Adrenal gland (tissue), 12 donors: Measurements from ENCODE around the gene WDR38. TPM values are rescaled to one million over a fixed set of nuclear protein-coding genes. Genes with fewer than 3 reads are reported as not detected.
A peak's percentile ranks its signal among the peaks of the same experiment; 100 is the strongest.

ENCODE experiments used
- DNase-seq, 7 donors: peaks; one replicate each; pipeline ENCODE4 v3.0.0-alpha.2; 2019 to 2020
- H3K27ac ChIP-seq, 5 donors: fragments of 200-600 bp; sonication (generic) in 4 of 5; 1 replicate in 3 of 5; 2 replicates in 2 of 5; pipeline versions ENCODE4 v1.5.1 to v1.8.0; 2016 to 2020; ENCODE audit warnings: mild to moderate bottlenecking in 1 of 5
- H3K27me3 ChIP-seq: fragments of 200-600 bp; 2 replicates; pipeline ENCODE4 v1.8.0; 2021
- H3K36me3 ChIP-seq, 2 donors: fragments of 200-600 bp; replicated peaks in 1 of 2; 1 replicate in 1 of 2; 2 replicates in 1 of 2; pipeline versions ENCODE4 v1.5.1 to v1.8.0; 2018 to 2022
- H3K4me1 ChIP-seq, 2 donors: fragments of 200-600 bp; replicated peaks in 1 of 2; 1 replicate in 1 of 2; 2 replicates in 1 of 2; pipeline versions ENCODE4 v1.5.1 to v1.8.0; 2018 to 2021
- H3K4me3 ChIP-seq, 4 donors: fragments of 200-600 bp; sonication (generic) in 3 of 4; one replicate each; pipeline ENCODE4 v1.5.1; 2016 to 2018
- H3K9me3 ChIP-seq, 3 donors: fragments of 200-600 bp; sonication (generic) in 1 of 3; replicated peaks in 1 of 3; 1 replicate in 2 of 3; 2 replicates in 1 of 3; pipeline versions ENCODE4 v1.5.1 to v1.8.0; 2016 to 2021
- CTCF ChIP-seq, 6 experiments: fragments of 450-650 bp in 4 of 6; fragments of 200-600 bp in 2 of 6; sonication (generic) in 1 of 6; IDR thresholded peaks; 1 replicate in 5 of 6; 2 replicates in 1 of 6; pipeline versions ENCODE4 v1.5.1 to v1.8.0; 2016 to 2021; ENCODE audit warnings: antibody characterized with exemption in 6 of 6, mild to moderate bottlenecking in 2 of 6, moderate library complexity in 1 of 6
- POLR2A ChIP-seq, 2 donors: fragments of 450-650 bp; IDR thresholded peaks; one replicate each; pipeline ENCODE4 v1.6.1; 2017; ENCODE audit warnings: antibody characterized with exemption in 2 of 2, mild to moderate bottlenecking in 2 of 2, moderate library complexity in 1 of 2
- WGBS, 4 donors: extraction: QIAGEN DNeasy Blood & Tissue Kit in 2 of 4; methylation state at CpG; one replicate each; pipeline versions ENCODE4 v1.1.5 to v1.1.7; 2013 to 2017; 5-methylcytosine and 5-hydroxymethylcytosine counted together
- intact Hi-C, 2 donors: fragments of 100-400 bp; cut with DNase I; formaldehyde crosslinking; loops; one replicate each; pipeline versions ENCODE4 v1.14.1 to v1.15.0; 2022 to 2023
- polyA plus RNA-seq, 3 donors: library from polyadenylated mRNA; stranded (reverse); fragments of 200-250 nt in 2 of 3; fragments of 350-450 nt in 1 of 3; fragmentation: Illumina TruSeq in 1 of 3; extraction: RNeasy Lipid Tissue Mini Kit (QIAGEN cat#74804) in 1 of 3; gene quantifications; one replicate each; pipeline ENCODE4 v1.2.3, GENCODE V29; 2013 to 2014
- total RNA-seq, 9 donors: library from RNA; depleted of rRNA in 4 of 9; stranded (reverse); fragments of >200 nt in 4 of 9; fragments of 120-200 nt in 1 of 9; fragmentation: NEBNext Ultra II Directional in 1 of 9; extraction: Animal tissue kit (Norgen Biotek cat#: 25700) in 1 of 9; gene quantifications; one replicate each; pipeline versions ENCODE4 v1.1.0 to v1.2.4, GENCODE V29; 2013 to 2023
- donor health status: healthy with polysubstance abuse.
- donor health status: Bipolar disorder and iron deficiency.
- donor health status: DM: yes; HTN: yes; CAD: no.
- donor health status: DM: no; HTN: no; CAD: no.
- donor health status: DM: no; HTN: no; CAD: no.
- donor health status: DM: yes; HTN: yes; CAD: no.

WDR38 gene
- total and polyA plus RNA-seq, 12 donors, result 0.16 TPM; not detected in 11

- intact Hi-C loops, result loop anchor here in 1 of 2 donors (10.0 kb wide), 1 partner anchor 281 kb away; the partner anchor contains the start of gene SCAI
- no peak for DNase-seq
- H3K27me3 ChIP-seq, result no peaks in the 10 kb centered on the region
- H3K4me1 ChIP-seq, result peaks cover 22 to 44% of the 10 kb centered on the region in 2 donors
- WGBS, 4 donors, result 47 to 67% (median 64%) methylated on average over 7 of the region's 7 CpGs
- peaks cover 0 to 22% of the 10 kb centered on the region in 2 donors for H3K36me3 ChIP-seq
- peak overlapping the region in 2 of 5 donors; percentile 27 to 55 for H3K27ac ChIP-seq
- H3K4me3 ChIP-seq, result no peak overlapping the region
- H3K9me3 ChIP-seq, result no peaks in the 10 kb centered on the region
- TF ChIP-seq POLR2A (IDR thresholded peaks at IDR 0.05) (no peak), CTCF (IDR thresholded peaks at IDR 0.05) (no peak)
Measured at GRCh38 chr9:124863371-124863871, 10.2 kb downstream of the WDR38 start.

- Histone ChIP-seq H3K27ac (peak overlapping the region; percentile 96 to 99 (median 97)), H3K9me3 (no peaks in the 10 kb centered on the region), H3K4me1 (peaks cover 40 to 48% of the 10 kb centered on the region in 2 donors), H3K27me3 (no peaks in the 10 kb centered on the region), H3K4me3 (peak overlapping the region; percentile 90 to 100 (median 97)), H3K36me3 (peaks cover 0 to 5% of the 10 kb centered on the region in 2 donors)
- WGBS, 4 donors, result 0 to 2% (median 0%) methylated on average over 10 to 101 of the region's 101 CpGs
- peak; percentile 84 to 90 (median 89) for DNase-seq
- TF ChIP-seq CTCF (IDR thresholded peaks at IDR 0.05) (no peak), POLR2A (IDR thresholded peaks at IDR 0.05) (peak; percentile 81 to 91)
- intact Hi-C loops, result loop anchor here in 1 of 2 donors (10.0 kb wide), 1 partner anchor 276 kb away; the partner anchor contains the start of gene SCAI
Measured at GRCh38 chr9:124868511-124869465, 15.5 kb downstream of the WDR38 start.

GRCh38 chr9:124869466-124869985 lies 16.3 kb downstream of the WDR38 start:
- Histone ChIP-seq H3K27me3 (no peaks in the 10 kb centered on the region), H3K4me1 (peaks cover 40 to 48% of the 10 kb centered on the region in 2 donors), H3K4me3 (peak overlapping the region; percentile 32 to 100 (median 92)), H3K36me3 (peaks cover 0 to 9% of the 10 kb centered on the region in 2 donors), H3K27ac (peak overlapping the region; percentile 96 to 99 (median 97)), H3K9me3 (no peaks in the 10 kb centered on the region)
- intact Hi-C loops, result loop anchor here in 1 of 2 donors (10.0 kb wide), 1 partner anchor 275 kb away; the partner anchor contains the start of gene SCAI
- TF ChIP-seq POLR2A (IDR thresholded peaks at IDR 0.05) (no peak), CTCF (IDR thresholded peaks at IDR 0.05) (no peak)
- DNase-seq, result peak in 3 of 7 donors; percentile 45 to 48 (median 47)
- 1 to 4% (median 1%) methylated on average over 11 to 40 of the region's 41 CpGs for WGBS, 4 donors
